Activated naive CD4-positive, alpha-beta T cell treated with anti-CD3 and anti-CD28 coated beads for 36 hours (primary cell): ENCODE results near the gene OPRM1. TPM values are rescaled to one million over a fixed set of nuclear protein-coding genes. Genes with fewer than 3 reads are reported as not detected.

Experiments used
- CTCF ChIA-PET: fragments of 350-600 bp; sonication (Branson Sonifier 250); formaldehyde crosslinking; loops from one replicate; lab custom pipeline; 2021; ENCODE audit warnings: antibody characterized with exemption; lab: Charles Lee
- DNase-seq: peaks from one replicate; pipeline ENCODE4 v3.0.0-alpha.2; 2020
- H3K27ac Mint-ChIP-seq: one replicate; pipeline ENCODE4 v1.8.0; 2021; ENCODE audit warnings: mild to moderate bottlenecking, mixed read lengths
- H3K27me3 Mint-ChIP-seq: one replicate; pipeline ENCODE4 v1.8.0; 2021; ENCODE audit warnings: low read depth, mixed read lengths
- H3K36me3 Mint-ChIP-seq: one replicate; pipeline ENCODE4 v1.8.0; 2021; ENCODE audit warnings: low read depth, mixed read lengths
- H3K4me1 Mint-ChIP-seq: one replicate; pipeline ENCODE4 v1.8.0; 2021; ENCODE audit warnings: low read depth, mixed read lengths
- H3K4me3 Mint-ChIP-seq: one replicate; pipeline ENCODE4 v1.8.0; 2021; ENCODE audit warnings: mild to moderate bottlenecking, moderate library complexity, mixed read lengths
- H3K9me3 Mint-ChIP-seq: one replicate; pipeline ENCODE4 v1.8.0; 2021; ENCODE audit warnings: mixed read lengths
- intact Hi-C: fragments of 100-400 bp; cut with micrococcal nuclease; formaldehyde crosslinking; loops from one replicate; pipeline ENCODE4 v1.15.1; 2023
- total RNA-seq, 2 experiments: library from RNA; stranded (reverse); gene quantifications; one replicate each; pipeline ENCODE4 v1.2.3, GENCODE V29; 2021

The OPRM1 gene
- total RNA-seq, 2 experiments from 2014 or later: not detected

GRCh38 chr6:154125421-154125820, 86.4 kb downstream of the OPRM1 start:
- Mint-ChIP-seq H3K36me3 (no peaks in the 10 kb centered on the region), H3K27ac (no peak overlapping the region), H3K4me1 (peaks cover 3% of the 10 kb centered on the region), H3K9me3 (peaks cover 4% of the 10 kb centered on the region), H3K4me3 (no peak overlapping the region), H3K27me3 (no peaks in the 10 kb centered on the region)
- intact Hi-C loops: no loop called here
- CTCF ChIA-PET: interaction anchor here (1.6 kb wide), 1 partner anchor 28 kb away, joined by 3 read pairs; no protein-coding TSS in a partner anchor
- no peak for DNase-seq

GRCh38 chr6:154127657-154128056, 88.6 kb downstream of the OPRM1 start:
- H3K36me3 Mint-ChIP-seq: no peaks in the 10 kb centered on the region
- CTCF ChIA-PET: no interaction called here
- peaks cover 3% of the 10 kb centered on the region for H3K4me1 Mint-ChIP-seq
- intact Hi-C loops: no loop called here
- no peak overlapping the region for H3K4me3 Mint-ChIP-seq
- H3K27me3 Mint-ChIP-seq: no peaks in the 10 kb centered on the region
- peaks cover 1% of the 10 kb centered on the region for H3K9me3 Mint-ChIP-seq
- DNase-seq: no peak
- H3K27ac Mint-ChIP-seq: no peak overlapping the region

GRCh38 chr6:154134471-154135147, 95.6 kb downstream of the OPRM1 start:
- intact Hi-C loops: no loop called here
- Mint-ChIP-seq H3K9me3 (no peaks in the 10 kb centered on the region), H3K4me1 (peaks cover 1% of the 10 kb centered on the region), H3K36me3 (no peaks in the 10 kb centered on the region), H3K4me3 (no peak overlapping the region), H3K27ac (no peak overlapping the region), H3K27me3 (no peaks in the 10 kb centered on the region)
- no peak for DNase-seq
- CTCF ChIA-PET: no interaction called here

GRCh38 chr6:154138793-154139192, 99.8 kb downstream of the OPRM1 start:
- H3K36me3 Mint-ChIP-seq: no peaks in the 10 kb centered on the region
- intact Hi-C loops: no loop called here
- no peak overlapping the region for H3K4me3 Mint-ChIP-seq
- H3K9me3 Mint-ChIP-seq: no peaks in the 10 kb centered on the region
- no peak overlapping the region for H3K27ac Mint-ChIP-seq
- CTCF ChIA-PET: interaction anchor here (0.6 kb wide), 1 partner anchor 180 kb away, joined by 4 read pairs; no protein-coding TSS in a partner anchor
- H3K27me3 Mint-ChIP-seq: peaks cover 2% of the 10 kb centered on the region
- H3K4me1 Mint-ChIP-seq: peaks cover 5% of the 10 kb centered on the region
- DNase-seq: no peak

- intact Hi-C loops: no loop called here
- Mint-ChIP-seq H3K9me3 (no peaks in the 10 kb centered on the region), H3K27me3 (peaks cover 2% of the 10 kb centered on the region), H3K27ac (no peak overlapping the region), H3K4me3 (no peak overlapping the region), H3K4me1 (peaks cover 5% of the 10 kb centered on the region), H3K36me3 (no peaks in the 10 kb centered on the region)
- CTCF ChIA-PET: interaction anchor here (0.9 to 1.2 kb wide), 2 partner anchors 17 to 270 kb away, joined by 4 to 8 read pairs; no protein-coding TSS in a partner anchor
- DNase-seq: no peak
Measured at GRCh38 chr6:154139892-154140291, 100.9 kb downstream of the OPRM1 start.

GRCh38 chr6:154140743-154141142, 101.7 kb downstream of the OPRM1 start:
- no peak overlapping the region for H3K27ac Mint-ChIP-seq
- H3K9me3 Mint-ChIP-seq: no peaks in the 10 kb centered on the region
- no peaks in the 10 kb centered on the region for H3K36me3 Mint-ChIP-seq
- DNase-seq: no peak
- CTCF ChIA-PET: interaction anchor here (0.9 to 1.2 kb wide), 2 partner anchors 16 to 269 kb away, joined by 4 to 8 read pairs; no protein-coding TSS in a partner anchor
- H3K27me3 Mint-ChIP-seq: peaks cover 2% of the 10 kb centered on the region
- intact Hi-C loops: no loop called here
- H3K4me1 Mint-ChIP-seq: peaks cover 5% of the 10 kb centered on the region
- H3K4me3 Mint-ChIP-seq: no peak overlapping the region

GRCh38 chr6:154143753-154144152, 104.7 kb downstream of the OPRM1 start:
- CTCF ChIA-PET: no interaction called here

GRCh38 chr6:154154389-154154967, 115.4 kb downstream of the OPRM1 start:
- Mint-ChIP-seq H3K4me3 (no peak overlapping the region), H3K36me3 (peaks cover 3% of the 10 kb centered on the region), H3K27me3 (no peaks in the 10 kb centered on the region), H3K9me3 (no peaks in the 10 kb centered on the region), H3K27ac (peak overlapping the region; percentile 41), H3K4me1 (peaks cover 42% of the 10 kb centered on the region)
- intact Hi-C loops: loop anchor here (1.0 to 5.0 kb wide), 4 partner anchors 216 to 922 kb away; no protein-coding TSS in a partner anchor
- CTCF ChIA-PET: interaction anchor here (0.5 to 3.6 kb wide), 29 partner anchors 28 to 520 kb away, joined by 3 to 101 read pairs (median 4); no protein-coding TSS in a partner anchor
- peak; percentile 82 for DNase-seq

More at GRCh38 chr6:154143753-154144152, 104.7 kb downstream of the OPRM1 start:
- intact Hi-C loops: no loop called here
- Mint-ChIP-seq H3K27me3 (peaks cover 2% of the 10 kb centered on the region), H3K27ac (no peak overlapping the region), H3K36me3 (no peaks in the 10 kb centered on the region), H3K4me3 (no peak overlapping the region), H3K9me3 (no peaks in the 10 kb centered on the region), H3K4me1 (peaks cover 5% of the 10 kb centered on the region)
- no peak for DNase-seq

- CTCF ChIA-PET: interaction anchor here (0.7 to 10.4 kb wide), 19 partner anchors 8 to 215 kb away, joined by 3 to 102 read pairs (median 7); partner anchors contain the start of gene IPCEF1
- peak overlapping the region; percentile 60 for H3K4me3 Mint-ChIP-seq
- no peaks in the 10 kb centered on the region for H3K27me3 Mint-ChIP-seq
- H3K36me3 Mint-ChIP-seq: peaks cover 13% of the 10 kb centered on the region
- intact Hi-C loops: loop anchor here (1.0 to 5.0 kb wide), 12 partner anchors 40 to 1174 kb away; partner anchors contain the start of genes CNKSR3, FBXO5 and SCAF8
- DNase-seq: peak; percentile 86
- H3K27ac Mint-ChIP-seq: peak overlapping the region; percentile 77
- H3K4me1 Mint-ChIP-seq: peaks cover 53% of the 10 kb centered on the region
- H3K9me3 Mint-ChIP-seq: no peaks in the 10 kb centered on the region
Measured at GRCh38 chr6:154156135-154156896, 117.3 kb downstream of the OPRM1 start.

- Mint-ChIP-seq H3K4me1 (peaks cover 53% of the 10 kb centered on the region), H3K4me3 (peak overlapping the region; percentile 60), H3K27me3 (no peaks in the 10 kb centered on the region), H3K27ac (peak overlapping the region; percentile 77), H3K36me3 (peaks cover 13% of the 10 kb centered on the region), H3K9me3 (no peaks in the 10 kb centered on the region)
- DNase-seq: peak; percentile 34
- CTCF ChIA-PET: interaction anchor here (0.7 to 10.4 kb wide), 22 partner anchors 8 to 214 kb away, joined by 3 to 102 read pairs (median 6); partner anchors contain the start of gene IPCEF1
- intact Hi-C loops: loop anchor here (2.0 to 5.0 kb wide), 6 partner anchors 40 to 1174 kb away; partner anchors contain the start of genes CNKSR3, FBXO5 and SCAF8
Measured at GRCh38 chr6:154157082-154157481, 118.0 kb downstream of the OPRM1 start.

GRCh38 chr6:154157706-154158105, 118.7 kb downstream of the OPRM1 start:
- CTCF ChIA-PET: interaction anchor here (0.7 to 10.4 kb wide), 20 partner anchors 8 to 213 kb away, joined by 3 to 102 read pairs (median 6); no protein-coding TSS in a partner anchor
- peaks cover 53% of the 10 kb centered on the region for H3K4me1 Mint-ChIP-seq

More at GRCh38 chr6:154157706-154158105, 118.7 kb downstream of the OPRM1 start:
- intact Hi-C loops: loop anchor here (2.0 to 5.0 kb wide), 6 partner anchors 39 to 1175 kb away; partner anchors contain the start of genes CNKSR3, FBXO5 and SCAF8
- Mint-ChIP-seq H3K36me3 (peaks cover 13% of the 10 kb centered on the region), H3K4me3 (peak overlapping the region; percentile 60), H3K9me3 (no peaks in the 10 kb centered on the region), H3K27ac (peak overlapping the region; percentile 37), H3K27me3 (no peaks in the 10 kb centered on the region)
- no peak for DNase-seq
